HG02970 (cell line): ENCODE data around the gene TMEM158.

Experiments
- ATAC-seq: cut with Tn5 transposase; IDR thresholded peaks from one replicate; pipeline ENCODE4 v1.9.1; 2021; ENCODE audit warnings: mild to moderate bottlenecking, moderate library complexity, moderate number of reproducible peaks; ENCODE audit not compliant: unreplicated experiment, low FRiP score

Gene TMEM158

DNA sequence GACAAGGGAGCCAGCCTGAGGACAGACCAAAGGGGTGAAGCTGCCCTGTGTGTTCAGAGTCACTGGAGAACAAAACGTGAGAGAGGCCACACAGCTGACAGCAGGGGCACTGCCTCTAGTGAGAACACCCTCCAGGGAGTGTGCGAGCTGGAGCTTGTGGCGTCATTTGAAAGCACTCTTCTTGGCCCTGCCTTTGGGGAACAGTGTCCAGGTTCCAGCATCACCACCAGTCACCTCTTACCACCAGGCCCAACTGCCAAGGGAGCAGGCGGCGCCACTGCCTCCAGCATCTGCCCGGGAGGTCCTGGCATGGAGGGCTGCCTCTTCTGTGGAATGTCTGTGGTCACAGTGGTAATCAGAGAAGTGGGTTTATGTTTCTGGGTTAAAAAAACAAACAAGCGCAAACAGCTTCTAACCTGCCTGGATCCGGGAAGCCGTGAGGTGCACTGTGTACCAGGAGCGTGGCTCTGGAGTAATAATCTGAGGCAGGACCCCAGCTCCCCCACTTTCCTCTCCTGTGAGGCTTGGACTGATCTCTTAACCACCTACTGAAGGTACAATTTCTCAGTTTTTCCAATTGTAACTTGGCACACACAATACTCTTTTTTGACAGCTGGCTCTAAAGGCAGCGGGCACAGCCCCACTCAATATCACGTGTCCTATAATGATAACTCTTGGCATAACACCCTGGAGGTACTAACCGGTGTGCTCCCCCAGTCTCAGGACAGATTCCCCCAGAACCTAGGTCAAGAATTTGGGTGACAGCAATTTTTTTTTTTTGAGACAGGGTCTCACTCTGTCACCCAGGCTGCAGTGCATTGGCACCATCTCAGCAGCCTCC, 47.7 kb downstream of the TMEM158 start:
- ATAC-seq = no peak

- ATAC-seq = no peak
These were observed 49.2 kb downstream of the TMEM158 start for GRCh38 chr3:45176912-45177311.
